Transverse colon (tissue), 4 donors: ENCODE measurements around the gene TOLLIP.

ENCODE experiments used
- CTCF ChIP-seq, 5 experiments: fragments of 200-600 bp in 3 of 5; fragments of 450-650 bp in 2 of 5; sonication (generic) in 3 of 5; IDR thresholded peaks; 1 replicate in 2 of 5; 2 replicates in 3 of 5; pipeline ENCODE4 v1.5.1; 2016 to 2017; ENCODE audit warnings: antibody characterized with exemption in 5 of 5, inconsistent platforms in 3 of 5, mild to moderate bottlenecking in 2 of 5, moderate library complexity in 1 of 5
- EP300 ChIP-seq: sonication (generic); formaldehyde crosslinking; IDR thresholded peaks from one replicate; pipeline ENCODE4 v1.6.1; 2017; ENCODE audit warnings: antibody characterized with exemption, low read depth
- POLR2AphosphoS5 ChIP-seq, 3 donors: sonication (generic); formaldehyde crosslinking; IDR thresholded peaks; one replicate each; pipeline ENCODE4 v1.6.1; 2016; ENCODE audit warnings: antibody characterized with exemption in 3 of 3

GRCh38 chr11:1307998-1308742 lies 1.3 kb downstream of the TOLLIP start:
- TF ChIP-seq EP300 (no peak), CTCF (IDR thresholded peaks at IDR 0.05) (no peak), POLR2AphosphoS5 (IDR thresholded peaks at IDR 0.05) (no peak)
